Measurements from ENCODE around the gene SMCHD1.
A peak's percentile ranks its signal among the peaks of the same experiment; 100 is the strongest.

The SMCHD1 gene

GRCh38 chr18:2655178-2655953, at the start of gene SMCHD1:
Gene SMCHD1 (plus strand): TSS chr18:2655726. CDS start chr18:2656076, 350 bp downstream.
- peak; percentile 92 for DNase-seq

GRCh38 chr18:2606335-2606734, 49.2 kb upstream of the SMCHD1 start:
- peak; percentile 32 for DNase-seq

GRCh38 chr18:2609604-2610003, 45.9 kb upstream of the SMCHD1 start:
- no peak for DNase-seq

DNA sequence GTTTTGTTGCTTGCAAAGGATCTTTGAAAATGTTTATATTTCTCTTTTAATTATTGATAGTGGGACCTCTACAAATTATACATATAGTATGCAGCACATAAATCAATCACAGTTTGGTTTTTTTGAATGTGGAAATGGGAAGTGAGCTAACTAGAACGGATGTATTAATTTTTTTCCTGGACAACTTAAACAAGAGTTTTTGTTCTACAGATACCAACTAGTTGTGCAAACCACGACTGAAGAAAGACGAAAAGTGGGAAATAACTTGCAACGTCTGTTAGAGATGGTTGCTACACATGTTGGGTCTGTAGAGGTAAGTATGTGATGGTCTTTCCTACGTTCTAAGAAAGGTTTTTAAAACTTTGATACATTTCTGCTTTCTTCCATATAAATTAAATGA, 45.0 kb upstream of the SMCHD1 start:
- DNase-seq = no peak

DNA sequence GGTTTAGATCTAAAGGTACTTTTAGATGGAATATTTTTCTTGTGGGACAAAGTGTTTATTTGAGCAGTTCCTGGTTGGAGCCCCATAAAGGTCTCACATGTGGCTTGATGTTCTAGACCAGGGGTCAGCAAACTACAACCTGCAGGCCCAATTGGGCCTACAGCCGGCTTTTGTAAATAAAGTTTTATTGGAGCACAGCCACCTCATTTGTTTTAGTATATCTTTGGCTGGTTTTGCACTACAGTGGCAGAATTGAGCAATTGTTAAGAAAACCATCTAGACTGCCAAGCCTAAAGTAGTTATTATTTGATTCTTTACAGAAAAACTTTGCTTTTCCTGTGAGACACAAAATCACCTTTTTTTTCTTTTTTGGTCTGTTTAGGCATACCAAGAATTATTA, 42.5 kb upstream of the SMCHD1 start:
- DNase-seq = no peak

DNA sequence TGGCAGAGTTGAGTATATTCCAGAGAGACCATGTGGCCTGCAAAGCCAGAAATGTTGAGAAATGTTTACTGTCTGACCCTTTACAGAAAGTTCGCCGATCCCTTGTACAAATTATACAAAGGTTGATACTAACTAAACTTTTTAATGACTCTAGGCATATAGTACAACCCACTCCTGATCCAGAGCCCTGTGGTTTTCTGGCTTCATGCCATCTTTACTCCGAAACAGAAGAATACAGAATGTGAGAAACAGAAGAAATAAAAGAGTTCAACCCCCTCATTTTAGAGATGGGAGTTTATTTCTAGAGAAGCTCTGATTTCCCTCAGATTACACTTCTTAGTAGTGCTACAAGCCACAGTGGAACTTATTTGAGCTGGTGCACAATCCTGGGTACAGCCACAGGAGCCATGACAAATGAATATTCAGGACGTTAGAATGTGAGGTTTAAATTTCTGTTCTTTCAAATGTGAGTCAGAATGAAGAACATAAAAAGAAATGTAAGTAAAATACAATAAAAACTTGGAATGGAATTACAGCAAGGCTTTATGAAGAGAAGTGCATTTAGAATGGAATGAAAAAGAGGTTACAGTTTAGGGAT, 38.0 kb upstream of the SMCHD1 start:
- no peak for DNase-seq

DNA sequence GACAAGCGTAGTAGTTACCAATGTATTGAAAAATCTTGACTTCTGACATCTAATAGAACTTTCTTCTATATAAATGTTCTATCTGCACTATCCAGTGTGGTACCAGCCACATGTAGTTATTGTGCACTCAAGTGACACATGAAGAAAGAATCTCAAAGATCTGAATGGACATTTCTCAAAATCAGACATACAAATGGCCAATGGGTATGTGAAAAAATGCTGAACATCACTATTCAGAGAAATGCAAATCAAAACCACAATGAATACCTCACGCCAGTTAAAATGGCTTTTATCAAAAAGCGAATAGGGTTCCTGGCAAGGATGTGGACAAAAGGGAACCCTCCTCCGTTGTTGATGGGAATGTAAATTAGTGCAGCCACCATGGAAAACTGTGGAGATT, 37.5 kb upstream of the SMCHD1 start:
- no peak for DNase-seq

DNA sequence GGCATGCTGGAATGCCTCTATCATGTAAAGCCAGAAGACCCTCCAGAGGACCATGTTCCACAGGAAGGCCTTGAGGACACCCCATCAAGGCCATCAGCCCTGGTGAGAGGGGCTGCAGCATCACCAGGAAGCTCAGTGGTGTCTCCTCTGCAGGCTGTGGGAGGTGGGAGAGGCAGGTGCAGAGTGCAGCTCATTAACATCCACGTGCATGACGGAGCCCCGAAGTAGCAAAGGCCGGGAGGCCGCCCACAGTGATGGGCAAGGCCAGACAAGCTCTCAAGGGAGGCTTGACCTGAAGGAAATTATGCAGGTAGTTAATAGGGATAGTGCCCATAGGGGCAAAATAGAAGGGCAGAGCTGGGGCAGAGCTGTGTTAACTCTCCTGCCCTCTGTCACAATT, 30.3 kb upstream of the SMCHD1 start:
- DNase-seq = no peak

DNA sequence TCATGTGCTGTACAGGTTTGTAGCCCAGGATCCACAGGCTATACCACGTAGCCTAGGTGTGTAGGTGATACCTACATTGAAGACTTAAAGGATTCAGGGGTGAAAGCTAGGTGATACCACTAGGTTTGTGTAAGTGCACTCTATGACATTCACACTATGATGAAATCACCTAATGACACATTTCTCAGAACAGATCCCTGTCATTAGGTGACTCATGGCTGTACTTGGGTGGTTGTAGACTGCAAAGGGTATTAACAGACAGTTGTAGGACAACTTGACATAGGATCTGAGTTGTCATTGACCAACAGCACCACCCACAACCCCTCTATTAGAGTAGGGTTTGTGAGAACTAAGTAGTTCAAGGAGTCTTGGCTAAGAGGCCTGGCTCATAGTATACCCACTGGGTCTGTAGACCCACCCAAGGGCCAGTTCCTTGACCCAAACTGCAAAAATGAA, 27.7 kb upstream of the SMCHD1 start:
- DNase-seq = no peak

GRCh38 chr18:2629003-2629402, 26.5 kb upstream of the SMCHD1 start:
- DNase-seq = no peak

DNA sequence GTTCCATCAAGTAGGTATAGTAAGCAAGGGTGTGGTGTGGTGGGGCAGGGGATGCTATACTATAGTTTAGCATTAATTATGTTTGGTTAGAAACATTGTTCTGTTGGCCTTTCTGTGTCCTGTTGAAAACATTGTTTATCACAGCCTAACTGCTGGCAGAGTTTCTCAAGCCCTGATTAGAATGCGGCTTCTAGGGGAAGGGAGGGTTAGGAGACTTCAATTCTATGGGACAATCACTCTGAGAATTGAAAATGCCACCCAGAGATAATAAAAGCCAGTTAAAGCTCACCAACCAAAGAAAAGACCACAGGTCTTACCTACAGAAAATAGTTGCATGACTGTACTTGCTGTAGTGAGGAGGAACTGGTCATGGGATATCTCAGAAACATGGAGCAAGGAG, 19.9 kb upstream of the SMCHD1 start:
- no peak for DNase-seq

GRCh38 chr18:2636126-2636631, 19.3 kb upstream of the SMCHD1 start:
- no peak for DNase-seq

DNA sequence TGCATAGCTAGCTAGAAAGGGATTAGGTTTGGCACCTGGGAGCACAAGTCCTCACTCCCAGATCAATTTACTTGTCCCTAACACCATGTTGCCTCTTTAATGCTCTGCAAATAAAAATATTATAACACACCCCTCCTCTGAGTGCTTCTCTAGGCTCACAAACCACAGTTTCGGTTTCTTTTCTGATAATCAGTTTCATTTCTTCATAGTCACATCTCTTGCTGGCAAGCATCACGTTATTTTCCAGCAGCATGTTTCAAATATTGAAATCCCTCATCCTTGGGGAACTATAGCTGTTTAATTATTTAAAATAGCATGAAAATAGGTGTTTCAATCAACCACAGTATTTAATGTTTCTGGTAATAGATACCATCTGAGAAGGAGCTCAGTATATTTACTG, 13.9 kb upstream of the SMCHD1 start:
- DNase-seq = peak; percentile 72

- DNase-seq = no peak
Observed at GRCh38 chr18:2642771-2643170, 12.8 kb upstream of the SMCHD1 start.

DNA sequence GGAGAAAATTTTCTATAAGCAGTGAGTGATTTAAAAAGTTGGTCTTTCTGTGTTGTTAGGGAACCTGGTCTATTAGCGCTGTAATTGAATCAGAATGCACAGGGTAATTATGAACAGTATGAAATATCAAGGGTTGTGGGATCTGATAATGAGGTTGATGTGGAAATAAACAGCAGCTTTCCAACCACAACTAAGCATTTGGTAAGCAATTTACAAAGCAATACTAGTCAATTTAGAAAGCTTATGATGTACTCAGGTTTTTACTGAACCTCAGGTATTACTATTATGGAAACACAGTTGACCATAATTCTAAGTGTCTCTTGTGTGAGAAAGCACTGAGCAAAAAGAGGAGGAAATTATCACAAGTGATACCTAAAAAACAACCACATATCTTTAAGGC, 11.0 kb upstream of the SMCHD1 start:
- peak; percentile 34 for DNase-seq

GRCh38 chr18:2651981-2652380, 3.5 kb upstream of the SMCHD1 start:
- DNase-seq = no peak

DNA sequence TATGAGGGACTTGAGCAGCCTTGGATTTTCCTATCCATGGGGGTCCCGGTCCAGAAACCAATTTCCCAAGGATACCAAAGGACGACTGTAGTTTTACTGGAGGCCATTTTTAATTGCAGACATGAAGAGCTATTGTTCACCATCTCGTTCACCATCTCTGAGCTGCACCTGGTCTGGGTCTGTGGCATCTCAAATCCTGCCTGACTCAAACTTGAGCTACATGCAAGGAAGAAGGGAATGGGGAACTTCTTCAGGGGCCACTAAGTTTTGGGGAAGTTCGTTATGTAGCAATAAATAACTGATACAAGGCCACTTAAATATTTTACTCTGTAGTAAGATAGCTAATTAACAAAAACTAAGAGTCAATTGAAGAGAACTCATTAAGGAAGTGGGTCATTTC, 2.1 kb upstream of the SMCHD1 start:
- DNase-seq = no peak

GRCh38 chr18:2654169-2654927, 1.2 kb upstream of the SMCHD1 start:
- DNase-seq = no peak

DNA sequence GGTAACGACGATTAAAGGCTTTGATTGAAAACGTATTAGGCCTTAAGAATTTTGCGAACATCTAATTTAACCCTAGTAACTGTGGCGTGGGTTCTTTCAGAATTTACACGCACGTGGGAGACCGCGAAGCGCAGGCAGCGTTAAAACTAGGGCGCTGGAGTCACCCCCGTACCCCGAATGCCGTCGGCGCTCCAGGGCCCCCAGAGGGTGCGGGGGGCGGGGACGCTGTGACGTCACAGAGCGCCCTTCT, 673 bp upstream of the SMCHD1 start:
- DNase-seq = peak; percentile 88

- DNase-seq = no peak
Observed at GRCh38 chr18:2655954-2656236, 369 bp downstream of the SMCHD1 start.

DNA sequence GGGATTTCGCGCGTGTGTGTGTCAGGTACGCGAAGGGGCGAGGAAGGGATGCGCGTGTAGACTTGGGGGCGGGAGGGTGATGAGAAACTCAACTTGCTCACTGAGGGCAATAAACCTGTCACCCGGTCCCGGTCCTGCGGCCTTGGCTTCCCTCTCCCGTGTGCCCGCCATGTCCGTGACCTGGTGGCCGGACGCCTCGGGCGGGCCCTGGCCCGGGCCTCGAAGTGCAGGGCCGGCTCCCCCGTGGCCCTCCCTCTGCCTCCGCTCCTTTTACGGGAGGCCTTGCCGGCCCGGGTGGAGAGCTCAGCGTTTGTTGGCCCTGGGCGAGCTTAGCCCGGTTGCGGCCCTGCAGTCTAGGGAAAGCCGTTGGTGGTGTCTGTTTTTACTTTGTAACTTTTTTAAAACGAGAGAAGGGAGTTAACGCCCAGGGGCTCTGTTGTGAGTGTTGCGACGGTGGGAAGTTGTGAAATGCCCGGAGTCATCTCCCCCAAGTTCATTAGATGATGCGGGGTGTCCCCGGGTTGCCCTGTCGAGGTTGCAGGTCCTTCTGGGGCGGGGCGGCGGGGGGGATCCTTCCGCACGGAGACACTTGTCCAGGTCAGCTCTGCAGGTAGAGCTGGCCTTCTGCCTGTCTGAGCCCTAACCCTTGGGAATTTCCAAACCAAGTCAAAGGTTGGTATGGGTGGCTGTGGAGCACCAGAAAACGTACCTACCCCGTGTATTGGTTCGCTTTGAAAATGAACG, 883 bp downstream of the SMCHD1 start:
- peak; percentile 68 for DNase-seq

GRCh38 chr18:2656981-2657512, 1.5 kb downstream of the SMCHD1 start:
- DNase-seq = no peak

DNA sequence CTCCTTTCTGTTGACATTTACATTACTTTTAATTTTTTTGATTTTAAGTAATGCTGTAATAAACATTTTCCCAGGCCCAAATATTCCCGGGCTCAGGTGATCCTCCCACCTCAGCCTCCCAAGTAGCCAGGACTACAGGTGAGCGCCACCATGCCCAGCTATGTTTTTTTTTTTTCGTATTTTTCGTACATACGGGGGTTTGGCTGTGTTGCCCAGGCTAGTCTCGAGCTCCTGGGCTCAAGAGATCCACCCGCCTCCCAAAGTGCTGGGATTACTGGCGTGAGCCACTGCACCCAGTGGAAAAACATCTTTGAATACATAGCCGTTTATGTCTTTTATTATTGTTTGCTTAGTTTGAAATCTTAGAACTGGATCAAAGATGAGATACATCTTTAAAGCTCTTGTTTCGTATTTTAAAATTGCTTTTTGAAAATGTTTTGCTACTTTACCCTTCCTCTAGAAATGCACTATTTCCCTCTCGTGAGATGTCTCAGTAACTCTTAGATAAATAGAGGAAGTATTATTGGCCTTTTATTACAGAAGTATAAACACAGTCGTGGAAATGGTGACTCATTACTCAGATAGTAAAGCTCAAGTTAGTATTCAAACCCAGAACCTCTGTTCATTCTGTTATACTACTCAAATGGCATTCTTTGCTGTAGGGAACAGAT, 2.4 kb downstream of the SMCHD1 start:
- DNase-seq = peak; percentile 41

All from CD4-positive, alpha-beta T cell treated with Interleukin-10 for 1 hour (primary cell).